GM10847 (cell line): ENCODE results near the gene ZNF862.

ENCODE experiments used
- POLR2A ChIP-seq: IDR thresholded peaks from 2 replicates; pipeline ENCODE4 v1.6.1; 2011; ENCODE audit not compliant: insufficient read length; ENCODE audit errors: extremely low read depth

Gene ZNF862

DNA sequence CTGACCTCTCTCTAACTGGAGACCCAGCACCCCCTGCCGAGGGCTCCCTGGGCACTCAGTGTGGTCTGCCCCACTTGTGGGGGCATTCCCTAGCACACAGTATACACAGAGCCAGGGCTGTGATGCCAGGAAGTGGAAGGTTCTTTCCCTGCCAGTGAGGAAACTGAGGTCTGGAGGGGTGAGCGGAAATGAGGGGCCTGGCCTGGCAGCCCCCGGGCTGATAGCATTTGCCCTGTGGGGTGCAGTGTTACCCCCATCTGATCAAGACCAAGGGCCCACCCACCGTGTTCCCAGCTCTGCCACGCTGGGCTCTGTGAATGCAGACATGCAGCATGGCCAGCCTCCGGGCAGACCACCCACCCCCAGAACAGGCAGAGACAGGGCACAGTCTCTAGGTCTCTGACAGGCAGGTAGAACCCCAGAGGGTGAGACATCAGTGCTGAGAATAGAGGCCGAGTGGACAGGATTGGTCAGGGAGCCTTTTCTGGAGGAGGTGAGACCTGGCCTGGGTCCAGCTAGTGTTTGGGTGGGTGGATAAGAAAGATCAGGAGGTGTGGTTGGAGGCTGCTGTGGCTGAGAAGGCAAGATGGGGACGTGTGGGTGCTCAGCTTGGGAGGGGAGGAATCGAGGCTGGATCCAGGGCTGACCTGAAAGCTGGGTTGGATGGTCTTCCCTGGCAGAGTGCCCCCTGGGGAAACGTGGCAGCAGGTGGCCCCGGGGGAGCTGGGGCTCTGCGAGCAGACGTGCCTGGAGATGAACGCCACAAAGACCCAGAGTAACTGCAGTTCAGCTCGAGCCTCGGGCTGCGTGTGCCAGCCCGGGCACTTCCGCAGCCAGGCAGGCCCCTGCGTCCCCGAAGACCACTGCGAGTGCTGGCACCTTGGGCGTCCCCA is 10.8 kb upstream of the ZNF862 start:
- no peak for TF ChIP-seq POLR2A

DNA sequence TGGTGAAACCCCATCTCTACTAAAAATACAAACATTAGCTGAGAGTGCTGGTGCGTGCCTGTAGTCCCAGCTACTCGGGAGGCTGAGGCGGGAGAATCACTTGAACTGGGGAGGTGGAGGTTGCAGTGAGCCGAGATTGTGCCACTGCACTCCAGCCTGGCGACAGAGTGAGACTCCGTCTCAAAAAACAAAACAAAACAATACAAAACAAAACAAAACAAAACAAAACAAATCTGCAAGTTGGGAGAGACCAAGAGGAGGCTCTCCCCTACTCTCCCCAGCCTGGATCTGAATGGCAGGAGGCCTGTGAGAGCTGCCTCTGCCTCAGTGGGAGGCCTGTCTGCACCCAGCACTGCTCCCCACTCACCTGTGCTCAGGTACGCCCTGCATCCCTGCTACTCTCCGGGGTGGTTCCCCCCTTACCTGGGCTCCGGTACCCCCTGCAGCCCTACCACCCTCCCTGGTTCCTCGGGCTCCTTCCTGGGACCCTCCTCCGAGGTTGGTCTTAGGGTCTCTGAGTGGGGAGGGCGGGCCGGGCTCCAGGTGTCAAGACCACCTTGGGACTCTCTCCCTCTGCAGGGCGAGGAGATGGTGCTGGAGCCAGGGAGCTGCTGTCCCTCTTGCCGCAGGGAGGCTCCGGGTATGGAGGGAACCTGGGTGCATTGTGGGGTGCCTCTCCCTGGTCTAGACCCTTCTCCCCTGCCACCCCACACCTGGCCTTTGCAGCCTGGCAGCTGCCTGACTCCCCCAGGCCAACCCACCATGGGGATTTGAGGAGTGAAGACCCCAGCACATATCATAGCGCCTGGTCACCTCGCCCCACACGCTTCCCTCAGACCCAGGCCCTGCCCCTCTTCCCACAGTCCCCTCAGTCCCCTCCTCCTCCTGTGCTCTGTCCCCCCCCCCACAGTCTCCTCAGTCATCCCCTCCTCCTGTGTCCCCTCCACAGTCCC is 9.5 kb upstream of the ZNF862 start:
- TF ChIP-seq POLR2A = no peak

DNA sequence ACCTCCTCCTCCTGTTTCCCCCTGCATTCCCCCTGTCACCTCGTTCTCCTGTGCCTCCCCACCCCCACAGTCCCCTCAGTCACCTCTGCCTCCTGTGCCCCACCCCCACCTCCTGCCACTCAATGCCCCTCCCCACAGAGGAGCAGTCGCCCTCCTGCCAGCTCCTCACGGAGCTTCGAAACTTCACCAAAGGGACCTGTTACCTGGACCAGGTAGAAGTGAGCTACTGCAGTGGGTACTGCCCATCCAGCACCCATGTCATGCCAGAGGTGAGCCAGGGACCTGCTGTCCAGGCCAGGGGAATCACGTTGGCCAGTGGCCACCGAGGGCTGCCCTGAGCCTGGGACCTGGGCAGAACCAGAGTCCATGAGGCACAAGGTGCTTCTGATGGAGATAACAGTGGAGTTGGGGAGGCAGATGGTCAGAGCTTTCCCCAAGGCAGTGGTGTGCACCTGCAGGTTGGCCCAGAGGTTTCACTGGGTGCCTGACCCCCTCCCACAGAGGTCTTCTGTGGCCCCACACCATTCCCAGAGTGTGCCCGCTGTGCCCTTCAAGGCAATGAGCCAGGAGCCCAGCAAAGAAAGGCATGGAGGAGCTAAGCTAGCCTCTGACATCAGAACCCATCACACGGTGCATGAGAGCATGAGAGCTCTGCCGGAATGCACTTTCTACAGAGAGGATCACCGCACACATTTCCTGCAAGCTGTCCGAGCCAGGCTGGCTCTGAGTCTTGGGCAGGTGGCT is 7.0 kb upstream of the ZNF862 start:
- no peak for TF ChIP-seq POLR2A

DNA sequence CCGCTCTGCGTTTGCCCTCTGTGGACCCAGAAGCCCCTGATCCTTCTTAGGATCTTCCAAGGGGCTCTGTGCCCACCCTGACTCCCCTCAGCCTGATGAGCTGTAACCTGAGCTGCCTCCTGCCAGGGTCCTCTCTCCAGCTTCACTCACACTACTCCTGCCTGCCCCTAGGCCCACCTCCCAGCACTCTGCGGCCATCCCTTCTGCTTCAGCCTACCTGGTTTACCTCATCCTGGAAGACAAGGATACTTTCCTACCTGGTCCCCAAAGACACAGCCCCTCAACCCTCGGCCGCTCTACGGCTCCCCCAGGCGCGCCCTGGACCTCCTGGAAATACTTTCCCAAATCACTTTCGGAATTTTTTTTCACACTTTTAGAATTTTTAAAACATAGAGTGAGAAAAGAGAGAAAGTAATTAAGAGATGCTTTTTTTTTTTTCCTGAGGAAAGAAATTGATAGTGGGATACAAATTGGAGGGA is 6.4 kb upstream of the ZNF862 start:
- TF ChIP-seq POLR2A = no peak

DNA sequence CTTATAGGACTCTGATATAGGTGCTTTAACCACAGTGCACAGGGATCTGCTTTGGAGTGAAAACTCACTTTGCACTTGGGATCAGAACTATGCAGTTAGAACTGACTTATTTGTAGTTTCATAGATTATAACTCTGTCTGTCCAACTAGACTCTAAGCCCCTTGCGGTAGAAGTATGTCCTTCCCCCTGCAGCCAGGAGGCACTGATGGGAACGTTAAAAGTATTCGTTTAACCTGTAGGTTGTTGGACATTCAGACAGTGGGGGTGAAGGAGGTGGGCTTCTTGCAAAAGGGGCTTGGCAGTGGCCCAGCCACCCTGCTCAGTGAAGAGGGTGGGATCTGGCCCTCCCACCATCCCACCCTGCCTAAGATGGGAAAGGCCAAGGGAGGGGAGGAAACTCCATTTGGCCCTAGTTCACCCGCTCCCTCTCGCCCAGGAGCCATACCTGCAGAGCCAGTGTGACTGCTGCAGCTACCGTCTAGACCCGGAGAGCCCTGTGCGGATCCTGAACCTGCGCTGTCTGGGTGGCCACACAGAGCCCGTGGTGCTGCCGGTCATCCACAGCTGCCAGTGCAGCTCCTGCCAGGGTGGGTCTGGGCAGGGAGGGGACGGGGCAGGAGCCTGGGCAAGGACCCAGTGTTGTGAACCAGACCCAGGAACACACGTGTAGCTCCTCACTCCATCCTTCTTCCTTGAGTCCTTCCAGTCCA is 5.7 kb upstream of the ZNF862 start:
- no peak for TF ChIP-seq POLR2A

DNA sequence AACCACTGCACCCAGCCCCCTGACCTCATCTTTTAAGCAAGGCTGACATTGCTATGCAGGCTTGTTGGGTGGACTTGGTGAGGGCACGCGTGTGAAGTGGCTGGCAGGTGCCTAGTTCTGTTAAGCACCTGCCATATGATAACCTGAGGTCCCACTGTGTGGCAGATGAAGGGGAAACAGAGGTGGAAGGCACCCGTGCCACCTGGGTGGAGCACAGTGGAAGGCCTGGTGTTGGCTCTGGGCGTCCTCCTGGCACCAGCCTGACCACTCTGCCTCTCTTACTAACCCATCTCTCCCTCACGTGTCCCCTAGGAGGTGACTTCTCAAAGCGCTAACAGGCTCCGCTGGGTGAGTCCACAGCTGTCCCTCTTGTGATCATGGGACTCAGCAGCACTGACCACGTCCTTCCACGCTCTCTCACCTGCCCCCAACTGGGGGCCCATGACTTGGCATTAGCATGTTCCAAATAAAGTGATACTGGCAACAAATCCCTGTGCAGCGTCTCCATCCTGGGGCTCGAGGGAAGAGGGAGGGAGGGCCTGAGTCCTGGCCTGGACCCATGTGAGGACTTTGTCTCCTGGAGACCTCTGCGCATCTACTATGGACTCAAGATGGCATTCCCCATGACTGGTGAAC is 4.6 kb upstream of the ZNF862 start:
- no peak for TF ChIP-seq POLR2A

DNA sequence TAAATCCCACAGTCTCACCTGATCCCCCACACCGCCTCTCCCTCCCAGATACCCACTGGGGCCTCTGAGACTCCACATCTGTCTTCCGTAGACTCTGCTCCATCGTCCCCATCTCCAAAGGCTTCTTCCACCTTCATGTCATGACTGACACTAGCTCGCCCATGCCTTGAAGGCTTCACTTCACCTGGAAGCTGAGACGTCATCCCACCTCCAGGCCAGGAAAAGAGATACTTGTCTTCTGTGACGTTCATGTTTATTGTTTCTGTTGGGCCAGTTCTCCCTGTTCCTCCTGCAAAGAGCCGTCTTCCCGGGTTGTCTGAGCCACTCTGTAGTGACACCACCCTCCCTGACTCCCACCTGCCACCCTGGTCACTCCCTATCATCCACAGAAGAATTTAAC is 3.6 kb upstream of the ZNF862 start:
- no peak for TF ChIP-seq POLR2A

DNA sequence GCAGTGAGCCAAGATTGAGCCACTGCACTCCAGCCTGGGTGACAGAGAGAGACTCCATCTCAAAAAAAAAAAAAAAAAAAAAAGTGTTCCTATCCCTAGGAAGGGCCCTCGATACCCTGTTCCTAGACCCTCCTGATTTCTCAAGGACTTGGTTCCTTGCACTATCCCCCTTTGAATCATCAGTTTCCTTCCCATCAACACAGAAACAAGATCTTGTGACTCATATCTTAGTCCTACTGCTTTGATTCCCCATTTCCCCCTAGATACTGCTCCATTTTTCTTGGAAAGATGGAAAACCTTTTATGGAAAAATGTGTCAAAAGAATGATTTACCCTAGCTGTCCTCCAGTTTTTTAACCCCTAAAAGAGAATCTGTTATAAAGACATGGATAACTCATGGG is 1.7 kb upstream of the ZNF862 start:
- no peak for TF ChIP-seq POLR2A

DNA sequence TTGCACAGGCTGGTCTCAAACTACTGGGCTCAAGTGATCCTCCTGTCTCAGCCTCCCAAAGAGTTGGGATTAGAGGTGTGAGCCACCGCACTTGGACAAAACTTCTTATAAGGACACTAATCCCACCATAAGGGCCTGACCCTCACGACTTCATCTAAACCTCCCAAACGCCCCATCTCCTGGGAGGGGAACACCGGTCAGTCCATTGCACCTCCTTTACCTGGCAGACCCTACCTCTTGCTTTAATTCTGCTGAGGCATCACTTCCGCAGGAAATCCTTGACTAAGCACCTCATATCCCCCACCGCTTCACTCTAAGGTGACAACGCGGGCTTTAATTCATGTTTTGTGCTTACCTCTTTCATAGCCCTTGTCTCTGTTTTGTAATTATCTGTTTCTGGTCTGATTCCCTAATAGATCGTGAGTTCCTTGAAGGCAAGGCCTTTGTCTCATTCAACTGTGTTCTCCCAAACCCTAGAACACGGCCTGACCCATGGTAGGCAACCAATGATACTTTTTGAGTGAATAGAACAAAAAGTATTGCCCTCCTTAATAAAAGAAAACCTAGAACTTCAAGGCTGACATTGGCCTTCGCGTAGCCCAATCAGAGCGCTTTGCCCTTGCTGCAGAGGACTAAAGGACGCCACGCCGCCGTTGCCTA is 481 bp upstream of the ZNF862 start:
- no peak for TF ChIP-seq POLR2A

DNA sequence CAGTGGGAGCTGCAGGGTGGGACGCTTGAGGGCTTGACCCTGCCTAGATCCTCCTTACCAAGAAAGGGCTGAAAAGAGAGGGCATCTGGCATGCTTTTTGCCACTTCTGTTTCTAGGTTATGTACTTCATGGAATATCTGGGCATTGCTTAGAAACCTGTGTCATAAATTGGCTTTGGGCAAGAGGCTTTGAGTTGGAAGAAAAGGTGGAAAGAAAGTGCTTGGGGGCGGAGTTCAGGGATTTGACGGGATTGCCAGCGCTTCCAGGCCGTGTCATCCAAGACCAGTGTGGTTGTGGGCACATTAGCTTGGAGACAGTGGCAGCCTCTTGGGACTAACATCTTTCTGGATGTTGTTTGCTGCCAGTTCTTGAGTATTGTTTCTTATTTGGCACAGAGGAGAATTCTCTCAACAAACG is 825 bp downstream of the ZNF862 start:
- no peak for TF ChIP-seq POLR2A

DNA sequence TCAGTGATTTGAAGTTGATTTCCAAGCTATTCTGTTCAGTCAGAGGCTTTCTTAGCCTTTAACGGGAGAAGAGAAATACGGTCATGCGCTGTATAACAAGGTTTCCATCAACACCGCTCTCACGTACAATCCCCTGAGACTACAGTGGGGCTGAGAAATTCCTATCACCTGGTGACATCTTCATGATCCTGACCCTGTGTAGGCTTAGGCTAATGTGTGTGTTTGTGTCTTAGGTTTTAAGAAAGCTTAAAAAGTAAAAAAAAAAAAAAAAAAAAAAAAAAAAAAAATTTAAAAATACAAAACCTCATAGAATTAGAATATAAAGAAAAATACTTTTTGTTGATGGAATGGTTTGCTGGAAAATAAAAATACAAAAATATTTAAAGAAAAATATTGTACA is 1.8 kb downstream of the ZNF862 start:
- no peak for TF ChIP-seq POLR2A

DNA sequence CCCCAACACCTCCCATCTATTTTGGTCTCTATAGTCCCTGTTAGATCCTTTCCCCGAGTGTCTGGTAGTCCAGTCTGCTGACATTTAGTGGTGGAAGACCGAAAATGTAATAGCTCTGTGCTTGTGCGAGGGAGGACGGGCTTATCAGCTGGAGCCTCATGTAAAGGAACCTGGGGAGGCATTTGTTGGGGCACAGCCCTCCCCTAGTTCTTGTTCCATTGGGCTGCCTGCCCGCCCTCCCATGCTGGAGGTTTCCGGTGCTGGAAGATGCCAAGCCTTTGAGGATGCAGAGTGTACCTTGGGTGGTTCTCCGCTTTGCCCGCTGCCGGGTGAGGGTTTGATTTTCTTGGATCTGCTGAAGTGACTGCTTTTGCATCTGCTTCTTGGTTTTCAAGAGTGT is 5.4 kb downstream of the ZNF862 start:
- TF ChIP-seq POLR2A = no peak

DNA sequence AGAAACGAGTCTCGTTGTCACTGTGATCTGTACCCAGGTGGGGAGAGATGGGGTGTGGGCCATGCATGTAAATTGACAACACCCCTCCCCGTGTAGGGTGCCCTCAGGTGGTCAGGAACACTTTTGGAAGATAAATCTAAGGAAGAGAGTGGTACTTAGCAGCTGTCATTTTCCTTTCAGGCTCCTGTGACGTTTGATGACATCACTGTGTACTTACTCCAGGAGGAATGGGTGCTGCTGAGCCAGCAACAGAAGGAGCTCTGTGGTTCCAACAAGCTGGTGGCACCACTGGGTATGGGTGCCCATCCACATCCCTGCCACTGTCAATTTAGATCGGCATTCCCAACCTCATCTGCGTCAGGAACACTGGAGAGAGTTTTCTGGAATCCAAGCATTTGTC is 6.3 kb downstream of the ZNF862 start:
- no peak for TF ChIP-seq POLR2A

DNA sequence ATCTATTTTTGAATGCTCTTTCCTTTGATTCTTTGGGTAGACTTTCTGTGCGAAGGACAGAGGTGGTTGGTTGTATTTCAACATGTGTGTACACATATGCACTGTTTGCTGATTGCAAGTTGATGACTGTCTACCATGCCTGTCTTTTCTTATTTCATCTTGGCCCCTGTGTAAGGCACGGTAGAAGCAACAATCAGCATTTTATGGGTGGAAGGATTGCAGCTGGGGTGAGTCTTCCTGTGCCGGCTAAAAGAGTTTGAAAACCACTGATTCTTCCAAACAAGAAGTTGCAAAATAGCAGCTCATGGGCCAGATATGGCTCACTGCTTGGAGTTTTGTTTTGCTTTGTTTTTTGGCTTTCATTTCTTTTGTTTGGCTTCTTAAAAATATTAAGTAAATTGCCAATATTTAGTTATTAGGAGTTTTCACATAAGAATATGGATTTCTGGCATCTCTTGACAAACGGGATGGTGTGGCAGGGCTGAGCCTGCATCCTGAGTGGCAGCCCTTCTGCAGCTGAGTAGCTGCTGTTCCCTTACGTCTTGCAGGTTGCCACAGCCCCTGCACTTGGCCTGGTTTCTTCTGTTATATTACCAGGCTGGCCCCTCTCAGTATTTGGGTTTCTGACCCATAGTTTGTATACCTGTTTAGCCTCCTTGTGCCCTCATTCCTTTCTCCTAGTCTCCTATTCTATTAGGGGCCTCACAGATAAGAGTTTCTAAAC is 7.2 kb downstream of the ZNF862 start:
- TF ChIP-seq POLR2A = no peak
